Fibroblast of upper back skin (primary cell): ENCODE measurements around the gene PLXNA2.

Source experiments
- DNase-seq: peaks from one replicate; pipeline ENCODE4 v3.0.0-alpha.2; 2013

The PLXNA2 gene

GRCh38 chr1:207985996-207986395 is 258.2 kb downstream of the PLXNA2 start:
- no peak for DNase-seq

DNA sequence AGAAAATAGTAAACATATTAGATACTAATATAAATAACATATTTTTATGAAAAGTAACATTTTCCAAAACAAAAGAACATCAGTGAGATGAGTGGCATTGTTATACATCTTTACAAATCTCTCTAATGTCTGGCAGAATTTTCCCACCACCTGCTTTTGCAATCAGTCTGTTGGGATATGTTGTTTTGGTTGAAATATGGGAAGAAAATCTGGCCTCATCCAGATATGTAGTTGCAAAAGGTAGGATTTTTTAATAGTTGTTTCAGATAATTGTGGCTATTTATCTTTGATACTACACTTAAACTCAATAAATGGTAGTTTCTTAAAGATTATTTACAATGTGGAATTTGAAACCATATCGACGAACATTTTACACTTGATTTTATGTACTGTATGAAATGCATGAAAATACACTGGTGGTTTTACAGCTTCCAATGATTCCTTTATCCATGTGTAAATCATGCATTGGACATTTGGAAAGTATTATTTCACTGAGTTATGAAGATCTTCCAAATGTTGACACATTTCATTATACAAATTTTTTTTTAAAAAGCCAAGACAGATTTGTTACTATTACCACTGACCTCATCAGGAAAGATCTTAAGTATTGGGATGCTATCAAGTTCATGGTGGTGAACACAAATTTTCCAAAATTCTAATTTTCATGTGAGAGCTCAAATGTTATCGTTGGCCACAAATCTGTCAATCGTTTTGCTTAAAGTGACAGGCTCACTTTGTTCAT is 259.2 kb downstream of the PLXNA2 start:
- no peak for DNase-seq

GRCh38 chr1:207983044-207983635 is 261.0 kb downstream of the PLXNA2 start:
- no peak for DNase-seq

DNA sequence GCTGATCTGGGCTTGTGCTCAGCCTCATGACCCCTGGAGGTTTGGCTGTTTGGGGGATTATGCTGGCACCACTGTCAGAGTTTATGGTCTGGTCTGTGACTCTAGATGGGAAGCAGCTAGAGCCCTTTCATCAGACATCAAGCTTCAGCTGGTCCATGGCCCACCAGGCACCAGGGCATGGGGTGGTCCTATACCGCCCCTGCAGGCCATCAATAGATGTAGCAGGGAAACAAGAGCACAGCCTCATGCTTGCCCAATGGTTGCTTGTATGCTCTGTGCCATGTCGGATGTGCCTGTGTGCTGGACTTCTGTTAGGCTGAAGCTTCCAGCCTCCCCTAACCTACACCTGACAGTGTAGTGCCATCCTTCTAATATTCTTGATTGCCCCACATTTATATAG is 262.2 kb downstream of the PLXNA2 start:
- DNase-seq = no peak

- no peak for DNase-seq
Measured at GRCh38 chr1:207978441-207978840, 265.7 kb downstream of the PLXNA2 start.

DNA sequence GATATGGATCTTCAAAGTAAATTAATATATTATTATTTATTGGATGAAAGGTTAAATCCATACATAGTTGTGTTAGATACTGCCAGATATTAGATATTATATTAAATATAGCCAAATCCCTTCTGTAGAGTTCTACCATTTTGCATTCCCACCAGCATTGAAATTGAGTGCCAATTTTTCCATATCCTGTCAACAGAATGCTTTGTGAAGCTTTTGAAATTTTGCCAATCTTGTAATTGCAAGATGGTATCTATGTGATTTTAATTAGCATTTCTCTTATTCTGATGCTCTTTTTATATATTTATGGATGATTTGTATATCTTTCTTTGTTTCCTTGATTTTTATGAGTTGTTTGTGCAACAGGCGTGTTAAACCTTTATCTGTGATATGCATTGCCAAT is 266.3 kb downstream of the PLXNA2 start:
- DNase-seq = no peak

- DNase-seq = no peak
Measured at GRCh38 chr1:207973898-207974568, 270.2 kb downstream of the PLXNA2 start.

DNA sequence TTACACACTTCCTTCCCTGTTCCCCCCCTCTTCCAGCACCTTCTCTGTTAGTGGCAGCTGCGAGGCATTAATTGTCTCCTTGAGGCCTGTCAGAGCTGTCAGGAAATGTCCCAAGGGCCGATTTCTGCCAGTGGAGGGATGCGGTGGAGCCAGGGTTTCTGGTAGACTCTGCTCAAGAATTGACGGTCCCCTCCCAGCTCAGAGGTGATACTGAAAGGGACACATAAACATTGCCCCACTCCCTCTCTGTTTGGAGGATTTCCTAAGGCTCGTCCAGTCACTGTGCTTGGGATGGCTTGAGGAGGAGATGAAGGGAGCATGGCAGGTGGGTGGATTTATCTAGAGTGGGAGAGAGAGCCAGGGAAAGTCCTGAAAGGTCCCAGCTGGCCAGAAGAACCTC is 271.8 kb downstream of the PLXNA2 start:
- DNase-seq = no peak
